ENCODE measurements around the gene MMP25. TPM values are rescaled to one million over a fixed set of nuclear protein-coding genes. Genes with fewer than 3 reads are reported as not detected.
"Not testable (repeated sequence)": the region's sequence is repeated elsewhere in the genome, so short reads cannot be mapped to it uniquely, and the experiment has no call there.

Gene MMP25
- total RNA-seq, 1 donor from 2014 or later = 21.6 TPM

- DNase-seq (ENCODE audit: low spot score) = no peak
These were observed 17.5 kb upstream of the MMP25 start for GRCh38 chr16:3028716-3029319.

GRCh38 chr16:3029491-3030221 is 16.7 kb upstream of the MMP25 start:
- DNase-seq (ENCODE audit: low spot score) = no peak

DNA sequence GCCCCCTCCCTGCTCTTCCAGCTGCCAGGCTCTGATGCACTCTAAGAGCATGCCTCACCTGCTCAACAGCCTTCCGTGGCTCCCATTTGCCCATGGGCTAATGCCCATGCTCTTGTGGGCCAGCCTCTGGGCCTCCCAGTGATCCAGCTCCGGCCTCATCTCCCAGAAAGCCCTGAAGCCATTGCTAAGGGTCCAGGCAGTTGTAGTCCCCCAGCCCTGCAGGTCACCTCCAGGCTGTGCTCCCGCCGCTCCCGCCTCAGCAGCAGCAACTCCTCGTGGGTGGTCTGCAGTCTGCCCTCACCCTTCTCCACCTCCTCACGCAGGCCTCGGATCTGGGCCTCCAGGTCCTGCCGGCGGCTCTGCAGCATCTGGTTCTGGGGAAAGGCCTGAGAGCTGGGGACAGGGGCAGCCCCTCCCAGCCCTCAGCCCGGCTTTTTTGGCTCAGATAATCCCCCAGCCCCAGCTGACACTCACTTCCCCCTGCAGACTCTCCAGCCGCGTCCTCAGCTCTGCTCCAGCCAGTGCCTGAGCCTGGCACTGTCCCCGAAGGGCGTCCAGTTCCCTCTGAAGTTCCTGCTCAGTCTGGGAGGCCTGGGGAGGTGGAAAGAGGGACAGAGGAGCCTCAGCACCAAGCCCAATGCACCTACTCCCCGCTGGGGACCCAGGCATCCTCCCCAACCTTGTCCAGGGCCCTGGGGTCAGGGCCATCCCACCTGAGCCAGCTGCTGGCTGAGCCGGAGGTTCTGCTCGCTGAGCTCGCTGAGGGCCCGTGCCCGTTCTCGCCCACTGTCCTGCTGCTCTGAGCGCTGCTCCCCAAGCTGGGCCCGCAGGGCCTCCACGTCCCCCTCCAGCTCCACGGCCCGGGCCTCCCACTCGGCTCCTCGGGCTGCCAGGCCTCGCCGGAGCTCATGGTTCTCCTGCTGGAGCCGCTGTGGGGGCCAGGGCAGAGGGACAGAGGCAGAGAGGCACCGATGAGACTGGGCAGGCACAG is 15.8 kb upstream of the MMP25 start:
- no peak for DNase-seq (ENCODE audit: low spot score)

DNA sequence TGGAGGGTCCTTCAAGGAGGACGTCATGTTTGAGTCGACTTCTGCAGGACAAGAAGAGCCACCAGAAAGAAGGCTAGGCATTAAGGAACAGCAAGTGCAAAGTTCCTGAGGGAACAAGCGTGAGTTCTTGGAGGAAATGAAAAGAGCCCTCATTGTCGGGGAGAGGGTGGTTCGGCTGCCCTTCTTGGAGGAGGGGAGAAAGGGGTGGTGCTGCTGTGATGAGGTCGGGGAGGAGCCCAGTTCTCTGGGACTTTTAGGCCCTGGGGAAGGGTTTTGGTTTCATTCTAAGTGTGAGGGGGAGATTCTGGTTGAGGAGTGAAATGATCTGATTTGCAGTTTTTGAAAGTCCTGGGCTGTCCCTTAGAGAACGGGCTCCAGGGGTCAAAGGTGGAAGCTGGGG is 13.7 kb upstream of the MMP25 start:
- DNase-seq (ENCODE audit: low spot score) = no peak

DNA sequence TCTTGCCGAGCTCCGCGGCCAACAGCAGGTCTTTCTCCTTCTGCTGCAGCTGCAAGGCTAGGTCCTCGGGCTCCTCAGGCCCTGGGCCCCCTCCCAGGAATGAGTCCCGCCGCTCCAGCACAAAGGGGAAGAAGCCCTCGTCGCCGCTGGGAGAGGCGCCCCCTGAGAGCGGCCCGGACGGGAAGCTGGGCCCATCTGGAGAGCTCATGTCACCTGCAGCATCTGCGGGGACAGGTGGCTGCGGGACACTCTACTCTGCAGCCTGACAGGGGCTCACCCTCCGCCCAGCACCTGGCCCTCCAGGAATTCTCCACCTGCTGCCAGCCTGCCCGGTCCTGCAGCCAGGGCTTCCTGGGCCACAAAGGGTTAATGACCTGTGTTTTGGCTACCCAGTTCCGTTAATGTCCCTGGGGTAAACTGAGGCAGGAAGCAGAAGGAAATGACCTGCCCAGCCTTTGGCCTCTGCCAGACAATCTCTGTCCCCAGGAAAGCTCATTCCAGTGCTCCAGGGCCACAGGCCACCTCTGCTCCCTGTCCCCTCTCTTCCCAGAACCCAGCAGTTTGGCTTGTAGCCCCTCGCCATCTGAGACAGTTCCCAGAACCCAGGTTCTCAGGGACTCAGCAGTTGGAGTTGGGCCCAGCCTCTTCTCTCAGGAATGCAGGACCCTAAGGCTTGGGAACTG is 10.9 kb upstream of the MMP25 start:
- no peak for DNase-seq (ENCODE audit: low spot score)

DNA sequence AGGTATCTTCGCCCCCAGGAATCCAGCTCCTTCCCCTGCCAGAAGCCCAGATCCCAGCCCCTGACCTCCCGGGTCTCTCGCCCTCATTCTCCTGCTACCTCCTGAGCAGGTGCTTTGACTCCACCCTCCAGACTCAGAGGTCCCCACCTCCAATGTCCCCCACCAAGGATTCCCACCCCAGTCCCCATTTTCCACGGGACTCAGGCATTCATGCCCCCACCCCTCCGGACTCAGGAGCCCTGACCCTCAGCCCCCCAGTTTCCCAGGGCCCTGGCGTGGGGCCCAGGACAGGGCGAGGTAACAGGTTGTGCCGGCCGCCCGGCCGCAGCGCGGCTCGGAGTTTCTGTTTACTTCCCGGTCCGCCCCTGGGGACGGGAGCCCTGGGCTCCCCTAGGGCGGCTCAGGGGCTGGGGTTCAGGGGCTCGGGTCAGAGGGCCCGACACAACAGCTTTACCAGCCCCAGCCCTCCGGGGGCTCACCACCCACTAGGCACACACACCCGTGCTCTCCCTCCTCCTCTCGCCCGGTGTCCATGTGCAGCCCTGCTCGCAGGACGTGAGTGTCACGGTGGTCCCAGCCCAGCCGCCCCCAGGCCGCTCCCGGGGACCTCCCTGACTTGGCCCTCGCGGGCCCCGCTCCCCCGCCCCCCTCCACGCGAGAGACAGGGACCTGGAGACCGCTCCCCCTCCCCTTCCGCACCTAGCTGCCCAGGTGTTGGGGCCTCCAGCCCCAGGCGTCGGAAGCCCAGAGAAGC is 10.2 kb upstream of the MMP25 start:
- DNase-seq (ENCODE audit: low spot score) = no peak

DNA sequence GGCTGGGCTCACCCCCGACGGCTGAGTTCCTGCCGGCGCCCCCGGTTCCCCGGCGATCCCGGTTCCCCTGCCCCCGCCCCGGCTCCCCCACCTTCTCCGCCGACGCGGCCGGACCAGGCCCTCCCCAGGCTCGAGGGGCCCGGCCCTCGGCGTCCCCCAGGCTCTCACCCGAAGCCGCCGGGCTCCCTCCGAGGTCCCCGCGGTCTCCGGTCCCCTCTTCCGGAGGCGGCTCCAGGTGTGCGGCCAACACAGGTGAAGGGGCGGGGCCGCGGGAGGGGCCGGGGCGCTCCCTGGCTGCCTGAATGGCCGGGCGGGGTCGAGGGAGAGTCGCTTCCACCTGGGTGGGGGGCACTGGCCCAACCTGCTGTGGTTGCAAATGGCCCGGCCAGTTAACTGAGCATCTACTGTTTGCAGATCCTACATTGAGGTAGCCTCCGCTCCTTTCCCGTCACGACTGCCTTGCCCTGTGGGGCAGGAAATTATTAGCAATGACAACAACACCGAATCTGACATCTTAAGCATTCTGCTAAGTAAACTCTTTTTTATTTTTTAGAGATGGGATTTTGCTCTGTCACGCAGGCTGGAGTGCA is 9.5 kb upstream of the MMP25 start, which contains the start of gene BICDL2:
Gene BICDL2, minus strand, starts transcription at position 219 of the 590 bp plus-strand sequence. CDS start 1,448 bp downstream, outside the sequence.
- no peak for DNase-seq (ENCODE audit: low spot score)

DNA sequence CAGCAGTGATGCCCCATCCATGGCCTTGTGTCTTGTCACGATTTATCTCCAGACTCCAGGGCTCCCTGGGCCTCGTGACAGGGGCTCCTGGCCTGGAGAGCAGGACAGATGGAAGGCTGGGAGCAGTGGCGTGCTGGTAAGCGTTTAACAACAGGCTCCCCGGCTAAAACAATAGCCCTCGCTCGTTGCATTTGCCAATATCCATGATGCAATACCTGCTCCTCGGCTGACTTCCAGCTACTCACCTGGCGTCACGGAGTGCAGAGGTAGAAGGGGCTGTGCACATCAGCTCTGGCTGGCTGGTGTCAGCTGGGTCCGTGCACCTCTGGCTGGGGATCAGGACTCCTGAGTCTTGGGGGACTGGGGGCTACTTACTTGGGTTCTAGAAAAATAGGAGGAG is 8.1 kb upstream of the MMP25 start:
- no peak for DNase-seq (ENCODE audit: low spot score)

DNA sequence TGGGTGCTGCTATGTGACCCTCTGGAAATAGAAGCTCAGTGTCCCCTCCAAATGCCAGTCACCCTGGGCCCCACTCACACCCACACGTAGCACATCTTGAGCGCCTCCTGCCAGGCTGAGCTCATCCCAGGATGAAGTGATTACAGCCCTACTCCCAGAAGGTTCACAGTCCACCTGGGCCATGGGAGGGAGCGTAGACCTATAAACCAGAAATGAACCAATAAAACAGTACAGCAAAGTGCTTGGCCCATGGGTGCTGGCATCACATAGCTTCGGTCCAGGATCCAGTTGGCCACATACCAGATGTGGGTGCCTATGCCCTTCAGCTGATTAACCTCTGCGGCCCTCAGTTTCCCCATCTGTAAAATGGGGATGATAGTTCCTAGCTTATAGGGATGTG is 7.5 kb upstream of the MMP25 start:
- no peak for DNase-seq (ENCODE audit: low spot score)

GRCh38 chr16:3042376-3042775 is 4.0 kb upstream of the MMP25 start:
- no peak for DNase-seq (ENCODE audit: low spot score)

- DNase-seq (ENCODE audit: low spot score) = no peak
These were observed 1.7 kb upstream of the MMP25 start for GRCh38 chr16:3044708-3045107.

DNA sequence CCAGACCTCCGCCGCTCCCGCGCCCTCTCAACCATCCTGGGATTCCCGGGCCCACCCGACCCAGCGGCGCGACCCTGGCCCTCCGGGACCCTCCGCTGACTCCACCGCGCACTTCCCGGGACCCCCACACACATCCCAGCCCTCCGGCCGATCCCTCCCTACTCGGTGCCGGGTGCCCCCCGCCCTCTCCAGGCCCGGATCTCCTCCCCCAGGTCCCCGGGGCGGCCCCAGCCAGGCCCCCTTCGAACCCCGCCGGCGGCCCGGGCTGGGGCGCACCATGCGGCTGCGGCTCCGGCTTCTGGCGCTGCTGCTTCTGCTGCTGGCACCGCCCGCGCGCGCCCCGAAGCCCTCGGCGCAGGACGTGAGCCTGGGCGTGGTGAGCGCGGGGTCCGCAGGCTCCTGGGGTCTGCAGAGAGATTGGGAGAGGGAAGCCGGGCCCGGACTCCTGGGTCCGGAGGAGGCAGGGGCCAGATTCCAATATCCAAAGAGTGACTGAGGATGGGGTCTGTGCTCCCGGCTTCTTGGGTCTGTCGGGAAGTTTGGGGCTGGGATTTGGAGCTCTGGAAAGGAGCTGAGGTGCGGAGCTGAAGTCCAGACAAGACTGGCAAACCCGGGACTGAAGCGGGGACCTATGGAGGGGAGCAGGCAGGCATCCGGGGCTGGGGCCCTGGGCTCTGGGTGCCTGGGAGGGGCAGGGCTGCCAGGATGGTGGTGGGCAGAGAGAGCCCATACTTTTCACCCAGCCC is 453 bp downstream of the MMP25 start:
- DNase-seq (ENCODE audit: low spot score) = no peak

- no peak for DNase-seq (ENCODE audit: low spot score)
These were observed 993 bp downstream of the MMP25 start for GRCh38 chr16:3047387-3047720.

- DNase-seq (ENCODE audit: low spot score) = no peak
These were observed 3.6 kb downstream of the MMP25 start for GRCh38 chr16:3049921-3050481.

GRCh38 chr16:3050487-3050886 is 4.1 kb downstream of the MMP25 start:
- no peak for DNase-seq (ENCODE audit: low spot score)

GRCh38 chr16:3051009-3051408 is 4.6 kb downstream of the MMP25 start:
- no peak for DNase-seq (ENCODE audit: low spot score)

- no peak for DNase-seq (ENCODE audit: low spot score)
These were observed 5.1 kb downstream of the MMP25 start for GRCh38 chr16:3051494-3051893.

GRCh38 chr16:3052571-3053329 is 6.4 kb downstream of the MMP25 start:
- DNase-seq (ENCODE audit: low spot score) = not testable (repeated sequence)
